Heart left ventricle (tissue), 13 donors: ENCODE measurements around the gene ARRB1.

ENCODE experiments used
- CTCF ChIP-seq, 12 donors: fragments of 200-600 bp; sonication (generic) in 4 of 12; IDR thresholded peaks; one replicate each; pipeline versions ENCODE4 v1.5.0 to v1.8.0; 2018 to 2022; ENCODE audit warnings: antibody characterized with exemption in 12 of 12, mild to moderate bottlenecking in 5 of 12
- POLR2A ChIP-seq, 2 donors: fragments of 450-650 bp; IDR thresholded peaks; one replicate each; pipeline ENCODE4 v1.6.1; 2017; ENCODE audit warnings: antibody characterized with exemption in 2 of 2, mild to moderate bottlenecking in 2 of 2, moderate library complexity in 2 of 2
- donor health status: ischemic (EF 13 %, LVEDD 7.1; RV severe dilation, severe dysfunction).
- donor health status: DM: no; HTN: yes; CAD: no.
- donor health status: DM: no; HTN: no; CAD: no.
- donor health status: ischemic (EF 25% LVEDD 6.9; RV normal size, moderate dysfunction).
- donor health status: ischemic (EF 25% LVEDD 5.7; RV mildly dilated, moderate dysfunction).
- donor health status: ischemic (EF 35%, LVEDD 5.7; RV mildly dilated, moderate dysfunction).
- donor health status: nonischemic (EF 11% LVEDD 7.7; RV severe dilation, severe dysfunction).
- donor health status: DM: yes; HTN: yes; CAD: no.
- donor health status: PGD.
- donor health status: ischemic (EF 29% LVEDD 5.4; RV normal size, mild dysfunction).
- donor health status: nonischemic (EF 23%, LVEDD 6.1; RV moderate dilation, normal function).

- TF ChIP-seq CTCF (IDR thresholded peaks at IDR 0.05), result no peak
- TF ChIP-seq POLR2A (IDR thresholded peaks at IDR 0.05), result no peak
Measured at GRCh38 chr11:75272391-75272790, 79.1 kb downstream of the ARRB1 start.
